IMR-90 (cell line): ENCODE measurements around the gene TNKS1BP1. TPM values are rescaled to one million over a fixed set of nuclear protein-coding genes. Genes with fewer than 3 reads are reported as not detected.

Experiments
- ATAC-seq: fragments of 200-7000 bp; cut with Tn5 transposase; 2 replicates; pipeline ENCODE4 v1.9.1; 2020; ENCODE audit warnings: low read depth, mild to moderate bottlenecking, moderate library complexity
- BruUV-seq: library from RNA; stranded (reverse); fragments of 400-500 nt; replicated peaks from 2 replicates; lab custom pipeline; 2021; lab: Mats Ljungman, UMichigan
- CTCF ChIA-PET: fragments of 300-600 bp; formaldehyde crosslinking; extraction: SDS; loops from one replicate; lab custom pipeline; 2021; ENCODE audit warnings: antibody characterized with exemption; lab: Yijun Ruan, JAX
- POLR2A ChIA-PET: fragments of 300-600 bp; sonication (Branson Sonifier 250); formaldehyde crosslinking; loops from one replicate; lab custom pipeline; 2022; ENCODE audit warnings: antibody characterized with exemption; ENCODE audit not compliant: unreplicated experiment; lab: Charles Lee
- DNase-seq: peaks from one replicate; pipeline ENCODE4 v3.0.0; 2013
- H2AFZ ChIP-seq: replicated peaks from 2 replicates; pipeline ENCODE3; 2013; ENCODE audit warnings: low read length, mild to moderate bottlenecking; ENCODE audit not compliant: poor library complexity
- H2AK5ac ChIP-seq: 2 replicates; pipeline ENCODE4 v1.6.1; 2013; ENCODE audit warnings: low read depth, low read length, inconsistent platforms
- H2AK9ac ChIP-seq: replicated peaks from 2 replicates; pipeline ENCODE3; 2013; ENCODE audit warnings: mild to moderate bottlenecking, low read depth, low read length, moderate library complexity; ENCODE audit not compliant: poor library complexity
- H2BK120ac ChIP-seq: 2 replicates; pipeline ENCODE4 v1.6.1; 2013; ENCODE audit warnings: low read depth, low read length, inconsistent platforms
- H2BK15ac ChIP-seq: 3 replicates; pipeline ENCODE4 v1.6.1; 2013; ENCODE audit warnings: low read depth, low read length, inconsistent platforms
- H2BK20ac ChIP-seq: 2 replicates; pipeline ENCODE4 v1.6.1; 2013; ENCODE audit warnings: low read depth, mild to moderate bottlenecking, inconsistent platforms, low read length, moderate library complexity
- H2BK5ac ChIP-seq: 2 replicates; pipeline ENCODE4 v1.6.1; 2013; ENCODE audit warnings: mild to moderate bottlenecking, low read depth, low read length, inconsistent platforms; ENCODE audit not compliant: poor library complexity, severe bottlenecking
- H3K14ac ChIP-seq: replicated peaks from 2 replicates; pipeline ENCODE4 v1.6.1; 2013; ENCODE audit warnings: low read depth, low read length, inconsistent platforms
- H3K18ac ChIP-seq: 2 replicates; pipeline ENCODE4 v1.6.1; 2013; ENCODE audit warnings: low read depth, low read length, control low read depth
- H3K23ac ChIP-seq: 2 replicates; pipeline ENCODE4 v1.6.1; 2013; ENCODE audit warnings: low read depth, low read length, inconsistent platforms
- H3K27ac ChIP-seq: 2 replicates; pipeline ENCODE4 v1.5.1; 2013; ENCODE audit warnings: mild to moderate bottlenecking, control low read depth, low read length; ENCODE audit not compliant: insufficient read depth
- H3K27me3 ChIP-seq: 2 replicates; pipeline ENCODE4 v1.6.1; 2013; ENCODE audit warnings: low read length; ENCODE audit not compliant: control insufficient read depth, insufficient read depth
- H3K36me3 ChIP-seq: 2 replicates; pipeline ENCODE4 v1.6.1; 2013; ENCODE audit warnings: low read length, mixed read lengths; ENCODE audit not compliant: control insufficient read depth, insufficient read depth
- H3K4ac ChIP-seq: 2 replicates; pipeline ENCODE4 v1.6.1; 2013; ENCODE audit warnings: low read depth, low read length, inconsistent platforms
- H3K4me1 ChIP-seq: 2 replicates; pipeline ENCODE4 v1.6.1; 2013; ENCODE audit warnings: low read length, mixed read lengths; ENCODE audit not compliant: control insufficient read depth, insufficient read depth
- H3K4me2 ChIP-seq: 2 replicates; pipeline ENCODE4 v1.6.1; 2013; ENCODE audit warnings: low read depth, mild to moderate bottlenecking, control low read depth, low read length, moderate library complexity
- H3K4me3 ChIP-seq: 2 replicates; pipeline ENCODE4 v1.5.1; 2013; ENCODE audit warnings: low read depth, mild to moderate bottlenecking, control low read depth, low read length, moderate library complexity; ENCODE audit not compliant: insufficient read depth
- H3K56ac ChIP-seq: 2 replicates; pipeline ENCODE4 v1.6.1; 2013; ENCODE audit warnings: low read length, inconsistent platforms; ENCODE audit not compliant: insufficient read depth; ENCODE audit errors: extremely low read depth
- H3K79me1 ChIP-seq, 2 experiments: 2 replicates each; pipeline ENCODE4 v1.6.1; 2013; ENCODE audit warnings: low read length in 2 of 2, inconsistent platforms in 1 of 2, low read depth in 1 of 2
- H3K9ac ChIP-seq: 2 replicates; pipeline ENCODE4 v1.6.1; 2013; ENCODE audit warnings: low read depth, low read length, control low read depth
- H3K9me1 ChIP-seq: 2 replicates; pipeline ENCODE4 v1.6.1; 2013; ENCODE audit warnings: low read length, inconsistent platforms; ENCODE audit not compliant: insufficient read depth
- H3K9me3 ChIP-seq: 2 replicates; pipeline ENCODE4 v1.6.1; 2013; ENCODE audit warnings: low read length; ENCODE audit not compliant: control insufficient read depth, insufficient read depth
- H4K20me1 ChIP-seq: 2 replicates; pipeline ENCODE4 v1.6.1; 2013; ENCODE audit warnings: low read length, inconsistent platforms; ENCODE audit not compliant: insufficient read depth
- H4K5ac ChIP-seq: 2 replicates; pipeline ENCODE4 v1.6.1; 2013; ENCODE audit warnings: mild to moderate bottlenecking, low read depth, low read length, control low read depth
- H4K8ac ChIP-seq, 2 experiments: 2 replicates each; pipeline ENCODE4 v1.6.1; 2013; ENCODE audit warnings: low read depth in 2 of 2, low read length in 2 of 2, control low read depth in 1 of 2, inconsistent platforms in 1 of 2
- H4K91ac ChIP-seq: 2 replicates; pipeline ENCODE4 v1.6.1; 2013; ENCODE audit warnings: low read depth, low read length, inconsistent platforms; ENCODE audit not compliant: insufficient read depth
- BHLHE40 ChIP-seq: fragments of 150-350 bp; IDR thresholded peaks from 2 replicates; pipeline ENCODE4 v1.6.1; 2016; ENCODE audit warnings: mild to moderate bottlenecking, low read depth, low read length
- FOS ChIP-seq: fragments of 150-350 bp; IDR thresholded peaks from 2 replicates; pipeline ENCODE4 v1.6.1; 2016; ENCODE audit warnings: low read depth, low read length
- MAFK ChIP-seq: IDR thresholded peaks from 2 replicates; pipeline ENCODE4 v1.6.1; 2012; ENCODE audit warnings: low read depth, low read length, improper control_type of control experiment
- MAZ ChIP-seq: IDR thresholded peaks from 2 replicates; pipeline ENCODE4 v1.6.1; 2012; ENCODE audit warnings: low read depth, mild to moderate bottlenecking, low read length, improper control_type of control experiment, moderate library complexity, borderline replicate concordance
- MXI1 ChIP-seq: IDR thresholded peaks from 2 replicates; pipeline ENCODE4 v1.6.1; 2012; ENCODE audit warnings: low read depth, mild to moderate bottlenecking, low read length, moderate library complexity, borderline replicate concordance
- NFE2L2 ChIP-seq: fragments of 150-350 bp; IDR thresholded peaks from 2 replicates; pipeline ENCODE4 v1.6.1; 2016; ENCODE audit warnings: low read depth, mild to moderate bottlenecking, low read length
- POLR2A ChIP-seq: IDR thresholded peaks from 2 replicates; pipeline ENCODE4 v1.6.1; 2012; ENCODE audit warnings: mild to moderate bottlenecking, low read depth, low read length
- RAD21 ChIP-seq: IDR thresholded peaks from 2 replicates; pipeline ENCODE4 v1.6.1; 2012; ENCODE audit warnings: low read length, improper control_type of control experiment
- RFX5 ChIP-seq: IDR thresholded peaks from 2 replicates; pipeline ENCODE4 v1.8.0; 2012; ENCODE audit warnings: low read depth, mild to moderate bottlenecking, low read length, moderate library complexity
- SMC3 ChIP-seq: fragments of 150-350 bp; IDR thresholded peaks from 2 replicates; pipeline ENCODE4 v1.6.1; 2016; ENCODE audit warnings: low read depth, mild to moderate bottlenecking, antibody characterized with exemption, low read length, moderate library complexity
- WGBS, 2 experiments: methylation state at CpG; one replicate each; pipeline versions ENCODE4 v1.1.5 to v1.1.7; 2013; ENCODE audit warnings: missing lambda C conversion rate in 2 of 2; ENCODE audit not compliant: insufficient read length in 1 of 2; ENCODE audit errors: extremely low coverage in 2 of 2; 5-methylcytosine and 5-hydroxymethylcytosine counted together
- dilution Hi-C: fragments of 300-500 bp; cut with HindIII; formaldehyde crosslinking; loops from one replicate; pipeline ENCODE4 v1.14.3; 2018; ENCODE audit warnings: low sequenced_read_pairs; ENCODE audit not compliant: unreplicated experiment
- in situ Hi-C: fragments of 300-500 bp; cut with MboI; formaldehyde crosslinking; loops from 3 replicates; pipeline ENCODE4 v1.14.3; 2019; ENCODE audit warnings: low sequenced_read_pairs, inconsistent platforms, mixed read lengths
- intact Hi-C: fragments of 100-400 bp; cut with micrococcal nuclease; formaldehyde crosslinking; loops from 2 replicates; pipeline ENCODE4 v1.10.0; 2022
- polyA plus RNA-seq, 3 experiments: library from polyadenylated mRNA; depleted of rRNA; stranded (reverse); fragments of >200 nt; gene quantifications; 2 replicates each; pipeline ENCODE4 v1.2.3, GENCODE V29; 2012; ENCODE audit warnings: low replicate concordance in 1 of 3
- total RNA-seq: library from RNA; depleted of rRNA; stranded (reverse); fragments of >200 nt; gene quantifications from 2 replicates; pipeline ENCODE4 v1.2.3, GENCODE V29; 2012
- TF ChIP-seq, protein P1 (sequence below): conservative IDR thresholded peaks from 2 replicates; pipeline ENCODE4 v1.5.1; 2012; ENCODE audit warnings: mild to moderate bottlenecking, low read depth, low read length, improper control_type of control experiment

TNKS1BP1 gene
- total and polyA plus RNA-seq, 2 of the 4 experiments (the other 2 are of a cell fraction) = 31.7 to 71.4 TPM

DNA sequence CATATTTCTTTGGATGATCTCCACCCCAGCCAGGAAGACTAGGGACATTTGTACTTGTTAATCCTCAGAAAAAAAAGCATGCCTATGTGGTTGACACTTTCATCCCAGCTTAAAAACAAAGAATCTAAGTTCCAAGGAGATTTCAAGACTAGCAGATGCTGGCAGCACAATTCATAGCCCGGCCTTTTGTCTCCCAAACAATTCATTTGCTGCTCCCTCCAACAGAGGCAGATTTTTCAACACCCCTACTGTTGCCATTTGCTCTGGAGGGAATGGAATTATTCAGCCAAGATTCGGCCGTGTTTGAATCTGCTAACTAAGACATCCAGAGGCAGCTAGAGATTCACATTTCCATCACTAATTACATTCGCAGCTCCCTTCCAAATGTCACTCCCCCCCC, 28.7 kb upstream of the TNKS1BP1 start:
- H3K9me1 ChIP-seq = no peaks in the 10 kb centered on the region
- no peak overlapping the region for H3K4ac ChIP-seq
- intact Hi-C loops = loop anchor here (5.0 kb wide), 1 partner anchor 511 kb away; no protein-coding TSS in a partner anchor
- H3K79me1 ChIP-seq = no peaks in the 10 kb centered on the region
- H3K4me2 ChIP-seq = no peak overlapping the region
- no peak overlapping the region for H3K14ac ChIP-seq
- H4K8ac ChIP-seq = no peak overlapping the region
- no peak overlapping the region for H4K91ac ChIP-seq
- H3K27ac ChIP-seq = no peak overlapping the region
- TF ChIP-seq BHLHE40 (no peak), MAZ (no peak), SMC3 (no peak), FOS (no peak), MAFK (no peak), MXI1 (no peak), RAD21 (no peak), POLR2A (no peak), NFE2L2 (no peak), RFX5 (no peak)
- TF ChIP-seq, protein P1, sequence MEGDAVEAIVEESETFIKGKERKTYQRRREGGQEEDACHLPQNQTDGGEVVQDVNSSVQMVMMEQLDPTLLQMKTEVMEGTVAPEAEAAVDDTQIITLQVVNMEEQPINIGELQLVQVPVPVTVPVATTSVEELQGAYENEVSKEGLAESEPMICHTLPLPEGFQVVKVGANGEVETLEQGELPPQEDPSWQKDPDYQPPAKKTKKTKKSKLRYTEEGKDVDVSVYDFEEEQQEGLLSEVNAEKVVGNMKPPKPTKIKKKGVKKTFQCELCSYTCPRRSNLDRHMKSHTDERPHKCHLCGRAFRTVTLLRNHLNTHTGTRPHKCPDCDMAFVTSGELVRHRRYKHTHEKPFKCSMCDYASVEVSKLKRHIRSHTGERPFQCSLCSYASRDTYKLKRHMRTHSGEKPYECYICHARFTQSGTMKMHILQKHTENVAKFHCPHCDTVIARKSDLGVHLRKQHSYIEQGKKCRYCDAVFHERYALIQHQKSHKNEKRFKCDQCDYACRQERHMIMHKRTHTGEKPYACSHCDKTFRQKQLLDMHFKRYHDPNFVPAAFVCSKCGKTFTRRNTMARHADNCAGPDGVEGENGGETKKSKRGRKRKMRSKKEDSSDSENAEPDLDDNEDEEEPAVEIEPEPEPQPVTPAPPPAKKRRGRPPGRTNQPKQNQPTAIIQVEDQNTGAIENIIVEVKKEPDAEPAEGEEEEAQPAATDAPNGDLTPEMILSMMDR = no peak
- no peak overlapping the region for H2BK5ac ChIP-seq
- H2BK20ac ChIP-seq = no peak overlapping the region
- H3K36me3 ChIP-seq = no peaks in the 10 kb centered on the region
- DNase-seq (no peak), ATAC-seq (no peak)
- ChIA-PET POLR2A (no interaction called here), CTCF (interaction anchor here (0.8 kb wide), 1 partner anchor 103 kb away, joined by 3 read pairs; no protein-coding TSS in a partner anchor)
- H4K20me1 ChIP-seq = no peaks in the 10 kb centered on the region
- in situ Hi-C loops = loop anchor here (25.0 kb wide), 1 partner anchor 516 kb away; no protein-coding TSS in a partner anchor
- no peak overlapping the region for H2BK120ac ChIP-seq
- H3K56ac ChIP-seq = no peak overlapping the region
- no TSS peak for BruUV-seq
- H3K9me3 ChIP-seq = peaks cover 5% of the 10 kb centered on the region; the same call in 1 of the 2 replicates
- H2AK9ac ChIP-seq = no peak overlapping the region
- no peak overlapping the region for H2AK5ac ChIP-seq
- peaks cover 2% of the 10 kb centered on the region; the same call in 1 of the 2 replicates for H3K4me1 ChIP-seq
- dilution Hi-C loops = no loop called here
- H3K4me3 ChIP-seq = no peak overlapping the region
- H3K18ac ChIP-seq = no peak overlapping the region
- no peak overlapping the region for H3K9ac ChIP-seq
- no peak overlapping the region for H3K23ac ChIP-seq
- no peak overlapping the region for H2BK15ac ChIP-seq
- H3K27me3 ChIP-seq = peaks cover 30% of the 10 kb centered on the region
- no CpG with 5 or more reads among the region's 4 CpGs for whole genome bisulfite sequencing, 2 experiments
- no peak overlapping the region for H2AFZ ChIP-seq
- no peak overlapping the region for H4K5ac ChIP-seq
